CD4-positive, alpha-beta T cell treated with Interleukin-10 for 1 hour (primary cell): ENCODE measurements around the gene USP54.

Experiments
- DNase-seq: peaks from one replicate; pipeline ENCODE4 v3.0.0-alpha.2; 2020

USP54 gene

GRCh38 chr10:73522263-73522662 is 68.9 kb downstream of the USP54 start:
- no peak for DNase-seq

- no peak for DNase-seq
Measured at GRCh38 chr10:73519336-73519735, 71.8 kb downstream of the USP54 start.

- no peak for DNase-seq
Measured at GRCh38 chr10:73517166-73517888, 73.8 kb downstream of the USP54 start.

GRCh38 chr10:73512207-73512743 is 78.9 kb downstream of the USP54 start:
- DNase-seq = no peak

- DNase-seq = peak; percentile 7
Measured at GRCh38 chr10:73509695-73510094, 81.4 kb downstream of the USP54 start.

GRCh38 chr10:73506491-73506890 is 84.7 kb downstream of the USP54 start:
- no peak for DNase-seq

GRCh38 chr10:73506074-73506473 is 85.1 kb downstream of the USP54 start:
- no peak for DNase-seq

- DNase-seq = no peak
Measured at GRCh38 chr10:73503037-73503436, 88.1 kb downstream of the USP54 start.

- no peak for DNase-seq
Measured at GRCh38 chr10:73501651-73502050, 89.5 kb downstream of the USP54 start.

GRCh38 chr10:73497623-73498022 is 93.5 kb downstream of the USP54 start:
- DNase-seq = no peak

- DNase-seq = peak; percentile 94
Measured at GRCh38 chr10:73495884-73496674, 95.1 kb downstream of the USP54 start, which contains the start of gene PPP3CB. Gene PPP3CB (minus strand): TSS chr10:73496024. CDS start chr10:73495889, 135 bp downstream.

GRCh38 chr10:73495226-73495883 is 95.8 kb downstream of the USP54 start:
- DNase-seq = peak; percentile 92

GRCh38 chr10:73494877-73495225 is 96.3 kb downstream of the USP54 start:
- DNase-seq = no peak

GRCh38 chr10:73494213-73494612 is 96.9 kb downstream of the USP54 start:
- DNase-seq = no peak

GRCh38 chr10:73493781-73494180 is 97.4 kb downstream of the USP54 start:
- no peak for DNase-seq

GRCh38 chr10:73486601-73487000 is 104.5 kb downstream of the USP54 start:
- DNase-seq = no peak

GRCh38 chr10:73485320-73485719 is 105.8 kb downstream of the USP54 start:
- DNase-seq = no peak

- DNase-seq = no peak
Measured at GRCh38 chr10:73480158-73480557, 111.0 kb downstream of the USP54 start.

- no peak for DNase-seq
Measured at GRCh38 chr10:73478636-73479035, 112.5 kb downstream of the USP54 start.

- DNase-seq = no peak
Measured at GRCh38 chr10:73471226-73471625, 119.9 kb downstream of the USP54 start.

GRCh38 chr10:73469579-73469978 is 121.6 kb downstream of the USP54 start:
- DNase-seq = no peak

GRCh38 chr10:73467206-73467605 is 123.9 kb downstream of the USP54 start:
- no peak for DNase-seq

GRCh38 chr10:73465978-73466726 is 125.0 kb downstream of the USP54 start:
- DNase-seq = no peak
